ENCODE results near the gene NUP93.

- TF ChIP-seq POLR2A (IDR thresholded peaks at IDR 0.05) (no peak), CTCF (IDR thresholded peaks at IDR 0.05) (no peak)
Measured at GRCh38 chr16:56737539-56737938, 7.6 kb downstream of the NUP93 start.
